ENCODE data around the gene WDR81. TPM values are rescaled to one million over a fixed set of nuclear protein-coding genes. Genes with fewer than 3 reads are reported as not detected.
"Not testable (repeated sequence)": the region's sequence is repeated elsewhere in the genome, so short reads cannot be mapped to it uniquely, and the experiment has no call there.

Gene WDR81
- total and polyA plus RNA-seq, 8 donors, result 9.3 to 56.5 (median 13.6) TPM

DNA sequence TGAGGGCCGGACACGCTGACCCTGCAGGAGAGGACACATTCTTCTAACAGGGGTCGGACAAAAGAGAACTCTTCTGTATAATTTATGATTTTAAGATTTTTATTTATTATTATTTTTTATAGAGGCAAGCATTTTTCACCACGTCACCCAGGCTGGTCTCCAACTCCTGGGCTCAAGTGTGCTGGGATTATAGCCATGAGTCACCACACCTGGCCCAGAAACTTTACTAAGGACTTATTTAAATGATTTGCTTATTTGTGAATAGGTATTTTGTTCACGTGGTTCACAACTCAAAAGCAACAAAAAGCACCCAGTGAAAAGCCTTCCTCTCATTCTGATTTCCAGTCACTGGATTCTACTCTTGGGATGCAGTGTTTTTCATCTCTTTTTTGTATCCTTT, 35.0 kb downstream of the WDR81 start:
- WGBS, 5 donors, result 78 to 86% (median 84%) methylated on average over 5 of the region's 5 CpGs
- no peaks in the 10 kb centered on the region for H3K36me3 ChIP-seq
- TF ChIP-seq POLR2A (IDR thresholded peaks at IDR 0.05), result no peak
- TF ChIP-seq EP300 (IDR thresholded peaks at IDR 0.05), result no peak
- no peak for TF ChIP-seq POLR2AphosphoS5 (IDR thresholded peaks at IDR 0.05)
- TF ChIP-seq, protein P1, sequence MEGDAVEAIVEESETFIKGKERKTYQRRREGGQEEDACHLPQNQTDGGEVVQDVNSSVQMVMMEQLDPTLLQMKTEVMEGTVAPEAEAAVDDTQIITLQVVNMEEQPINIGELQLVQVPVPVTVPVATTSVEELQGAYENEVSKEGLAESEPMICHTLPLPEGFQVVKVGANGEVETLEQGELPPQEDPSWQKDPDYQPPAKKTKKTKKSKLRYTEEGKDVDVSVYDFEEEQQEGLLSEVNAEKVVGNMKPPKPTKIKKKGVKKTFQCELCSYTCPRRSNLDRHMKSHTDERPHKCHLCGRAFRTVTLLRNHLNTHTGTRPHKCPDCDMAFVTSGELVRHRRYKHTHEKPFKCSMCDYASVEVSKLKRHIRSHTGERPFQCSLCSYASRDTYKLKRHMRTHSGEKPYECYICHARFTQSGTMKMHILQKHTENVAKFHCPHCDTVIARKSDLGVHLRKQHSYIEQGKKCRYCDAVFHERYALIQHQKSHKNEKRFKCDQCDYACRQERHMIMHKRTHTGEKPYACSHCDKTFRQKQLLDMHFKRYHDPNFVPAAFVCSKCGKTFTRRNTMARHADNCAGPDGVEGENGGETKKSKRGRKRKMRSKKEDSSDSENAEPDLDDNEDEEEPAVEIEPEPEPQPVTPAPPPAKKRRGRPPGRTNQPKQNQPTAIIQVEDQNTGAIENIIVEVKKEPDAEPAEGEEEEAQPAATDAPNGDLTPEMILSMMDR (IDR thresholded peaks at IDR 0.05), result no peak
- H3K27me3 ChIP-seq, result no peaks in the 10 kb centered on the region
- no peak overlapping the region for H3K27ac ChIP-seq
- H3K4me1 ChIP-seq, result peaks cover 17 to 25% (median 19%) of the 10 kb centered on the region in 4 donors
- no peaks in the 10 kb centered on the region for H3K9me3 ChIP-seq
- H3K4me3 ChIP-seq, result no peak overlapping the region
- no peak for DNase-seq
- intact Hi-C loops (cut with DNase I; ENCODE audit: low total_unique reads), result no loop called here

DNA sequence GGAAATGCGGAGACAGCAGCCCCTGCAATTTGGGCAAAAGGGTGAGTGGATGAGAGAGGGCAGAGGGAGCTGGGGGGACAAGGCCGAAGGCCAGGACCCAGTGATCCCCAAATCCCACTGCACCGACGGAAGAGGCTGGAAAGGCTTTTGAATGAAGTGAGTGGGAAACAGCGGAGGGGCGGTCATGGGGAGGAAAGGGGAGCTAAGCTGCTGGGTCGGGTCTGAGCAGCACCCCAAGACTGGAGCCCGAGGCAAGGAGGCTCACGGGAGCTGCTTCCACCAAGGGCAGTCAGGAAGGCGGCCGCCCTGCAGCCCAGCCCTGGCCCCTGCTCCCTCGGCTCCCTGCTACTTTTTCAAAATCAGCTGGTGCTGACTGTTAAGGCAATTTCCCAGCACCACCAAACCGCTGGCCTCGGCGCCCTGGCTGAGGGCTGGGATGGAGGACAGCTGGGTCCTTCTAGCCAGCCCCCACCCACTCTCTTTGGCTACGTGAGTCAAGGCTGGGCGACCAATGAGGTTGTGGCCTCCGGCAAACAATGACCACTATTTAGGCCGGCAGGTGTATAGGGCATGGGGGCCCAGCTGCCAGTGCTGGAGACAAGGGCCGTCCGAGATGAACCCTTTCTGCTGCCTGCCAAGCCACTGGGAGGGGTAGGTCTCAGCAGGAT, 37.9 kb downstream of the WDR81 start:
- WGBS, 5 donors, result 51 to 74% (median 60%) methylated on average over 16 to 21 of the region's 21 CpGs
- intact Hi-C loops (cut with DNase I; ENCODE audit: low total_unique reads), result no loop called here
- DNase-seq, result peak in 1 of 2 donors; percentile 54
- no peaks in the 10 kb centered on the region for H3K36me3 ChIP-seq
- H3K4me3 ChIP-seq, result peak overlapping the region; percentile 38 to 48 (median 42)
- H3K9me3 ChIP-seq, result no peaks in the 10 kb centered on the region
- H3K27me3 ChIP-seq, result no peaks in the 10 kb centered on the region
- no peak for TF ChIP-seq POLR2AphosphoS5 (IDR thresholded peaks at IDR 0.05)
- no peak for TF ChIP-seq EP300 (IDR thresholded peaks at IDR 0.05)
- no peak for TF ChIP-seq POLR2A (IDR thresholded peaks at IDR 0.05)
- TF ChIP-seq, protein P1 (IDR thresholded peaks at IDR 0.05), result no peak
- peaks cover 19 to 34% (median 22%) of the 10 kb centered on the region in 4 donors for H3K4me1 ChIP-seq
- peak overlapping the region; percentile 55 to 88 (median 79) for H3K27ac ChIP-seq

GRCh38 chr17:1762901-1763898, 38.7 kb downstream of the WDR81 start:
- peaks cover 19 to 34% (median 22%) of the 10 kb centered on the region in 4 donors for H3K4me1 ChIP-seq
- 47 to 72% (median 54%) methylated on average over 15 to 22 of the region's 22 CpGs for WGBS, 5 donors
- H3K27ac ChIP-seq, result peak overlapping the region; percentile 55 to 88 (median 79)
- H3K4me3 ChIP-seq, result peak overlapping the region; percentile 38 to 48 (median 42)
- H3K27me3 ChIP-seq, result no peaks in the 10 kb centered on the region
- TF ChIP-seq EP300 (IDR thresholded peaks at IDR 0.05) (no peak), POLR2A (IDR thresholded peaks at IDR 0.05) (no peak), POLR2AphosphoS5 (IDR thresholded peaks at IDR 0.05) (no peak)
- TF ChIP-seq, protein P1 (IDR thresholded peaks at IDR 0.05), result no peak
- H3K36me3 ChIP-seq, result no peaks in the 10 kb centered on the region
- no peaks in the 10 kb centered on the region for H3K9me3 ChIP-seq
- intact Hi-C loops (cut with DNase I; ENCODE audit: low total_unique reads), result no loop called here
- peak in 1 of 2 donors; percentile 81 for DNase-seq

DNA sequence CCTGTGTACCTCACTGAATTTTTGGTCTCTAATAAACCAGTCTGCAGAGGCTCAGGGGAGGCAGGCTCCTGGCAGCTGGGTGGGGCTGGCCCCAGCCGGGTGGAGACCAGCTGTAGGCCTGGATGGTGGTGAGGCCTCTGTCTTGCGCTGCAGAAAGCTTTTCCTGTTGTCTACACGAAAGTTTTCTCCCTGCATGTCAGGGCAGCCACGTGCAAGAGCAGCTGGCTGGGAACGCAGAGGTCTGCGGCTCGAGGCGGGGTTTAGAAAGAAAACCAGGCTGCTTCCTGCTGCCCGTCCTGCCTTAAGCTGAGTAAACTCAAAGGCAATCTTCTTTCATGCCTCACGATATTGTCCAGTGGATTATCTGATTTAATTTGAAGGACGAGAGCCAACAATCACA, 39.8 kb downstream of the WDR81 start:
- intact Hi-C loops (cut with DNase I; ENCODE audit: low total_unique reads), result no loop called here
- no peaks in the 10 kb centered on the region for H3K9me3 ChIP-seq
- H3K27me3 ChIP-seq, result no peaks in the 10 kb centered on the region
- peak; percentile 2 to 77 (median 38) for TF ChIP-seq POLR2AphosphoS5 (IDR thresholded peaks at IDR 0.05)
- TF ChIP-seq, protein P1 (IDR thresholded peaks at IDR 0.05), result no peak
- DNase-seq, result peak; percentile 66 to 90
- H3K4me1 ChIP-seq, result peaks cover 19 to 34% (median 23%) of the 10 kb centered on the region in 4 donors
- peak overlapping the region in 2 of 4 donors; percentile 38 to 48 for H3K4me3 ChIP-seq
- H3K27ac ChIP-seq, result peak overlapping the region; percentile 39 to 88 (median 79)
- 2 to 10% (median 4%) methylated on average over 11 of the region's 11 CpGs for WGBS, 5 donors
- no peaks in the 10 kb centered on the region for H3K36me3 ChIP-seq

DNA sequence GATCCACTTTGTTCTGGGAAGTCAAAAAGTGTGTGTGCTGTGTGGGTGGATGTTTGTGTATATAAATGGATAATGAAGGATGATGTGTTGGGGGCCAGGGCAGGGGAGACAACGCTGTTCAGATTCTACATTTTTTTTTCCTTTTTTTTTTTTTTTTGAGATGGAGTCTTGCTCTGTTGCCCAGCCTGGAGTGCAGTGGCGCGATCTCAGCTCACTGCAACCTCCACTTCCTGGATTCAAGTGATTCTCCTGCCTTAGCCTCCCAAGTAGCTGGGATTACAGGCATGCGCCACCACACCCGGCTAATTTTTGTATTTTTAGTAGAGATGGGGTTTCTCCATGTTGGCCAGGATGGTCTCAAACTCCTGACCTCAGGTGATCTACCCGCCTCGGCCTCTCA, 40.2 kb downstream of the WDR81 start:
- Histone ChIP-seq H3K4me1 (peaks cover 19 to 38% (median 26%) of the 10 kb centered on the region in 4 donors), H3K27ac (peak overlapping the region in 4 of 5 donors; percentile 75 to 88 (median 80))
- H3K27me3 ChIP-seq; H3K9me3 ChIP-seq; DNase-seq; intact Hi-C loops (cut with DNase I; ENCODE audit: low total_unique reads); H3K4me3 ChIP-seq; H3K36me3 ChIP-seq: not testable (repeated sequence)
- WGBS, 5 donors, result 77 to 89% (median 86%) methylated on average over 7 of the region's 7 CpGs

All from stomach (tissue), 9 donors.